K562 (cell line): ENCODE measurements around the gene OPA1. TPM values are rescaled to one million over a fixed set of nuclear protein-coding genes. Genes with fewer than 3 reads are reported as not detected.

ENCODE experiments used
- ATAC-seq: fragments of 200-7000 bp; cut with Tn5 transposase; 3 replicates; pipeline ENCODE4 v1.9.1; 2020; ENCODE audit warnings: moderate library complexity
- BruUV-seq: library from RNA; stranded (reverse); fragments of 400-500 nt; replicated peaks from 2 replicates; lab custom pipeline; 2021; lab: Mats Ljungman, UMichigan
- CTCF ChIA-PET: fragments of 300-600 bp; formaldehyde crosslinking; extraction: SDS; loops from one replicate; lab custom pipeline; 2021; ENCODE audit warnings: low intra/inter-chr PET ratio; lab: Yijun Ruan, JAX
- POLR2A ChIA-PET: fragments of 300-600, 350-650 bp; sonication (Branson Sonifier 250); formaldehyde crosslinking; extraction: SDS; loops from one replicate; lab custom pipeline; 2021; ENCODE audit warnings: antibody characterized with exemption, inconsistent platforms; lab: Yijun Ruan, JAX
- DNase-seq, 4 experiments: peaks; one replicate each; pipeline versions ENCODE4 v3.0.0 to v3.0.0-alpha.2; 2011 to 2018; ENCODE audit warnings: low spot score in 3 of 4, mixed read lengths in 3 of 4; ENCODE audit errors: extremely low read depth in 1 of 4
- FAIRE-seq: peaks from 2 replicates; lab custom pipeline; 2011; peaks lifted over from hg19 to GRCh38; lab: Jason Lieb, UNC
- H2AFZ ChIP-seq: 2 replicates; pipeline ENCODE4 v1.6.0; 2011; ENCODE audit warnings: low read depth, low read length, control low read depth, inconsistent platforms
- H3K27ac ChIP-seq: fragments of 200-600 bp; 3 replicates; pipeline ENCODE4 v1.8.0; 2011; ENCODE audit warnings: low read depth, mild to moderate bottlenecking, control low read depth, inconsistent platforms, low read length, moderate library complexity, mixed read lengths; ENCODE audit errors: extremely low read depth
- H3K27me3 ChIP-seq, 2 experiments: fragments of 300-600 bp in 1 of 2; 2 replicates in 1 of 2; 3 replicates in 1 of 2; pipeline versions ENCODE4 v1.6.0 to v1.8.0; 2011; ENCODE audit warnings: inconsistent platforms in 2 of 2, low read length in 2 of 2, mild to moderate bottlenecking in 1 of 2, mixed read lengths in 1 of 2, moderate library complexity in 1 of 2; ENCODE audit not compliant: control insufficient read depth in 2 of 2, insufficient read depth in 2 of 2
- H3K36me3 ChIP-seq: fragments of 300-600 bp; 3 replicates; pipeline ENCODE4 v1.8.0; 2011; ENCODE audit warnings: mild to moderate bottlenecking, low read length, inconsistent platforms; ENCODE audit not compliant: control insufficient read depth, insufficient read depth
- H3K4me1 ChIP-seq, 2 experiments: fragments of 200-600 bp in 1 of 2; replicated peaks in 1 of 2; 2 replicates in 1 of 2; 3 replicates in 1 of 2; pipeline versions ENCODE4 v1.5.1 to v1.8.0; 2011; ENCODE audit warnings: inconsistent platforms in 2 of 2, low read length in 2 of 2, mild to moderate bottlenecking in 1 of 2, mixed read lengths in 1 of 2, moderate library complexity in 1 of 2; ENCODE audit not compliant: control insufficient read depth in 2 of 2, insufficient read depth in 2 of 2
- H3K4me2 ChIP-seq: 2 replicates; pipeline ENCODE4 v1.6.1; 2011; ENCODE audit warnings: low read length, control low read depth, inconsistent platforms, mixed read lengths; ENCODE audit not compliant: insufficient read depth
- H3K4me3 ChIP-seq: fragments of 200-600 bp; sonication (generic), shearing (Covaris generic); 2 replicates; pipeline ENCODE4 v1.5.1; 2016; ENCODE audit warnings: control low read depth, inconsistent platforms
- H3K79me2 ChIP-seq: fragments of 200-600 bp; 3 replicates; pipeline ENCODE4 v1.8.0; 2011; ENCODE audit warnings: low read length, inconsistent platforms; ENCODE audit not compliant: control insufficient read depth, insufficient read depth
- H3K9ac ChIP-seq, 2 experiments: 2 replicates each; pipeline versions ENCODE4 v1.6.0 to v1.6.1; 2011; ENCODE audit warnings: low read depth in 2 of 2, low read length in 2 of 2, control low read depth in 1 of 2, inconsistent platforms in 1 of 2, mild to moderate bottlenecking in 1 of 2, mixed read lengths in 1 of 2; ENCODE audit not compliant: insufficient read depth in 1 of 2
- H3K9me1 ChIP-seq: one replicate; pipeline ENCODE4 v1.6.0; 2011; ENCODE audit warnings: inconsistent platforms, mild to moderate bottlenecking, low read length, moderate library complexity; ENCODE audit not compliant: control insufficient read depth, insufficient read depth
- H3K9me3 ChIP-seq: replicated peaks from 2 replicates; pipeline ENCODE4 v1.5.1; 2011; ENCODE audit warnings: low read depth, low read length, inconsistent platforms; ENCODE audit not compliant: control insufficient read depth, insufficient read depth
- H4K20me1 ChIP-seq: replicated peaks from 2 replicates; pipeline ENCODE4 v1.6.1; 2011; ENCODE audit warnings: low read length, inconsistent platforms, mixed read lengths; ENCODE audit not compliant: control insufficient read depth, insufficient read depth
- ATF1 ChIP-seq, 2 experiments: fragments of 450-650 bp in 1 of 2; IDR thresholded peaks; 2 replicates each; pipeline ENCODE4 v1.6.1; 2016; ENCODE audit warnings: missing compliant biosample characterization in 1 of 2, missing genetic modification characterization in 1 of 2
- BCLAF1 ChIP-seq, 2 experiments: fragments of 450-650 bp in 1 of 2; IDR thresholded peaks; 2 replicates each; pipeline ENCODE4 v1.6.1; 2011 to 2017; ENCODE audit warnings: low read depth in 2 of 2, antibody characterized with exemption in 1 of 2, borderline replicate concordance in 1 of 2, low read length in 1 of 2, mild to moderate bottlenecking in 1 of 2, mixed read lengths in 1 of 2; ENCODE audit not compliant: control insufficient read depth in 1 of 2
- BCOR ChIP-seq: fragments of 450-650 bp; IDR thresholded peaks from 2 replicates; pipeline ENCODE4 v1.6.1; 2016
- CTCF ChIP-seq, 3 experiments: IDR thresholded peaks in 2 of 3; conservative IDR thresholded peaks in 1 of 3; 2 replicates each; pipeline ENCODE4 v1.5.1; 2011 to 2012; ENCODE audit warnings: low read length in 3 of 3, mild to moderate bottlenecking in 3 of 3, control low read depth in 2 of 3, improper control_type of control experiment in 1 of 3, inconsistent platforms in 1 of 3, low read depth in 1 of 3, mixed read lengths in 1 of 3, moderate library complexity in 1 of 3; ENCODE audit not compliant: insufficient read depth in 2 of 3
- E2F3 ChIP-seq: fragments of 250-450 bp; sonication (Bioruptor Pico); IDR thresholded peaks from 2 replicates; pipeline ENCODE4 v1.4.0; 2020; ENCODE audit warnings: mild to moderate bottlenecking
- FOSL1 ChIP-seq: fragments of 200-800 bp; sonication (Bioruptor generic); conservative IDR thresholded peaks from 2 replicates; pipeline ENCODE4 v1.6.1; 2016; ENCODE audit warnings: missing genetic modification characterization, missing compliant biosample characterization
- FOXM1 ChIP-seq, 2 experiments: fragments of 450-650 bp in 1 of 2; sonication (generic) in 1 of 2; formaldehyde crosslinking in 1 of 2; IDR thresholded peaks; 2 replicates each; pipeline versions ENCODE4 v1.6.1 to v1.9.0; 2017 to 2022; ENCODE audit warnings: low read depth in 2 of 2, mild to moderate bottlenecking in 2 of 2, missing genetic modification reagents in 1 of 2, moderate library complexity in 1 of 2
- ILK ChIP-seq: fragments of 450-650 bp; IDR thresholded peaks from 2 replicates; pipeline ENCODE4 v1.6.1; 2016; ENCODE audit warnings: missing genetic modification characterization, low read depth, mild to moderate bottlenecking, missing compliant biosample characterization, moderate library complexity, borderline replicate concordance
- KLF13 ChIP-seq: fragments of 450-650 bp; IDR thresholded peaks from 2 replicates; pipeline ENCODE4 v1.6.1; 2016; ENCODE audit warnings: missing genetic modification characterization, low read depth, mild to moderate bottlenecking, missing compliant biosample characterization, moderate library complexity, borderline replicate concordance
- MBD2 ChIP-seq: sonication (generic); IDR thresholded peaks from 2 replicates; pipeline ENCODE4 v1.6.1; 2016; ENCODE audit warnings: low read depth, borderline replicate concordance
- MEF2A ChIP-seq: IDR thresholded peaks from 2 replicates; pipeline ENCODE4 v1.6.1; 2011; ENCODE audit warnings: low read depth, mild to moderate bottlenecking, low read length, moderate library complexity; ENCODE audit not compliant: control insufficient read depth
- PHB ChIP-seq: fragments of 250-450 bp; sonication (Bioruptor Pico); IDR thresholded peaks from 2 replicates; pipeline ENCODE4 v1.5.0; 2021
- TAL1 ChIP-seq: fragments of 450-650 bp; IDR thresholded peaks from 2 replicates; pipeline ENCODE4 v1.6.1; 2016; ENCODE audit warnings: mild to moderate bottlenecking
- TCF7L2 ChIP-seq: fragments of 150-350 bp; IDR thresholded peaks from 2 replicates; pipeline ENCODE4 v1.6.1; 2016; ENCODE audit warnings: low read depth, mild to moderate bottlenecking, low read length, moderate library complexity
- TFE3 ChIP-seq: fragments of 450-650 bp; formaldehyde crosslinking; IDR thresholded peaks from 2 replicates; pipeline ENCODE4 v1.4.0; 2020; ENCODE audit warnings: mild to moderate bottlenecking, mixed read lengths
- WGBS: fragments of 100-300 bp; shearing (Covaris generic); methylation state at CpG from one replicate; pipeline ENCODE4 v1.1.6; 2016; ENCODE audit warnings: low coverage, mixed read lengths; ENCODE audit not compliant: insufficient coverage; ENCODE audit errors: missing lambda C conversion rate; 5-methylcytosine and 5-hydroxymethylcytosine counted together
- in situ Hi-C: fragments of 300-500 bp; cut with MboI; formaldehyde crosslinking; loops from 4 replicates; pipeline ENCODE4 v1.15.0; 2018; ENCODE audit warnings: inconsistent platforms, mixed read lengths
- intact Hi-C: fragments of 100-400 bp; cut with micrococcal nuclease; formaldehyde crosslinking; loops from 2 replicates; pipeline ENCODE4 v1.14.2; 2022
- polyA plus RNA-seq, 8 experiments: library from polyadenylated mRNA; depleted of rRNA in 4 of 8; stranded (reverse) in 5 of 8; unstranded in 3 of 8; fragments of >200 nt; fragmentation: Nextera tagmentation in 2 of 8; fragmentation: Illumina TruSeq in 1 of 8; extraction: Ambion mirVana in 2 of 8; extraction: Trizol in 1 of 8; gene quantifications; 2 replicates each; pipeline versions ENCODE4 v1.2.1 to v1.2.3, GENCODE V29; 2011 to 2014; ENCODE audit warnings: inconsistent platforms in 1 of 8, missing spikeins in 1 of 8
- total RNA-seq, 7 experiments: library from RNA; depleted of rRNA in 6 of 7; stranded (reverse); fragments of >200 nt in 6 of 7; fragmentation: Illumina TruSeq in 2 of 7; extraction: Trizol in 2 of 7; gene quantifications; 2 replicates each; pipeline versions ENCODE4 v1.2.1 to v1.2.3, GENCODE V29; 2011 to 2021; ENCODE audit warnings: low replicate concordance in 1 of 7

The OPA1 gene
- total and polyA plus RNA-seq, 9 of the 15 experiments (the other 6 are each of a cell fraction or from before 2014, with no cell fraction given), result 19.7 to 127 (median 94.7) TPM

DNA sequence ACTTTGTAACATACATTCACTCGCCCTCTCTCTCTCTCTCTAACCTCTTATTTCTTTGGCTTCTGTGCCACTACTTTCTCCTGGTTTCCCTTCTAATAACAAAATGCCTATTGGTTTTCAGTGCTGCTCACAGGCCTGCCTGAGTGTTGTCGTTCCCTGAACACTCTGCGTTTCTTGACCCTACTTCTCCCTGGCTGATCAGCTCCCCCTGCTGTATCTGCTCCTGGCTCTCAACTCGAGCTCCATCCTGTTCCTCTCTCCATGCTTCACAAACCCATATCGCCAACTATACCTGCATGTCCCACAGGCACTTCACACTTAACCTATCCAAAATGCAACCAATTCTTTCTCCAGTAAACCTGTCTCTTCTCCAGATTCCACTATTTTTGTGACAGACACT lies 111.4 kb downstream of the OPA1 start:
- peaks cover 11% of the 10 kb centered on the region; the same call in 1 of the 3 replicates for H3K36me3 ChIP-seq
- no peaks in the 10 kb centered on the region for H4K20me1 ChIP-seq
- intact Hi-C loops (loop anchor here (1.0 to 10.0 kb wide), 4 partner anchors 39 to 890 kb away; partner anchors contain the start of gene OPA1), in situ Hi-C loops (no loop called here)
- H3K9me3 ChIP-seq, result no peaks in the 10 kb centered on the region
- H3K27ac ChIP-seq, result no peak overlapping the region
- H3K4me3 ChIP-seq, result no peak overlapping the region
- no peaks in the 10 kb centered on the region for H3K9me1 ChIP-seq
- peak; percentile 92 for ATAC-seq
- CTCF ChIA-PET, result no interaction called here
- 38% methylated on average over 4 of the region's 5 CpGs for WGBS
- peak; percentile 16 to 53 (median 38) for DNase-seq
- H3K4me2 ChIP-seq, result no peak overlapping the region
- H3K27me3 ChIP-seq, result no peaks in the 10 kb centered on the region
- no peaks in the 10 kb centered on the region for H3K4me1 ChIP-seq
- no peaks in the 10 kb centered on the region for H3K79me2 ChIP-seq
- FAIRE-seq, result peak; percentile 72
- no peak overlapping the region for H3K9ac ChIP-seq
- POLR2A ChIA-PET, result interaction anchor here (0.6 to 2.5 kb wide), 4 partner anchors 8 to 98 kb away, joined by 3 to 7 read pairs (median 3); no protein-coding TSS in a partner anchor
- H2AFZ ChIP-seq, result no peak overlapping the region
- BruUV-seq, result no TSS peak
- TF ChIP-seq MEF2A, result no peak
- TF ChIP-seq CTCF (IDR thresholded peaks at IDR 0.05 in 2 of 3, conservative IDR thresholded peaks at IDR 0.05 in 1 of 3; ENCODE audit: insufficient read depth in 2 of 3, low read depth in 1 of 3, low read length in 3 of 3), result peak; percentile 53 to 62 (median 60); a peak in 5 of 6 replicates
- TF ChIP-seq E2F3, result no peak
- TF ChIP-seq BCLAF1 (IDR thresholded peaks at IDR 0.05; ENCODE audit: borderline replicate concordance in 1 of 2, control insufficient read depth in 1 of 2, low read depth in 2 of 2, low read length in 1 of 2), result no peak
- no peak for TF ChIP-seq BCOR
- no peak for TF ChIP-seq ATF1 (CRISPR knock-in tag; IDR thresholded peaks at IDR 0.05)
- TF ChIP-seq ATF1 (tag; IDR thresholded peaks at IDR 0.05), result no peak
- TF ChIP-seq TFE3, result no peak
- TF ChIP-seq TCF7L2, result no peak
- TF ChIP-seq MBD2, result no peak
- TF ChIP-seq ILK, result no peak
- no peak for TF ChIP-seq TAL1
- TF ChIP-seq FOXM1 (IDR thresholded peaks at IDR 0.05; ENCODE audit: low read depth), result no peak
- TF ChIP-seq FOXM1 (CRISPR knock-in tag; IDR thresholded peaks at IDR 0.05; ENCODE audit: low read depth), result no peak
- no peak for TF ChIP-seq PHB
- TF ChIP-seq KLF13 (tag), result no peak
- no peak for TF ChIP-seq FOSL1 (tag)
